HTERT RPE-1 (cell line): ENCODE measurements around the gene TMEM41B.
"Not testable (repeated sequence)": the region's sequence is repeated elsewhere in the genome, so short reads cannot be mapped to it uniquely, and the experiment has no call there.

Experiments used
- in situ Hi-C: fragments of 300-500 bp; cut with MboI; formaldehyde crosslinking; loops from 4 replicates; pipeline ENCODE4 v1.14.3; 2020; ENCODE audit warnings: low sequenced_read_pairs

The TMEM41B gene, protein sequence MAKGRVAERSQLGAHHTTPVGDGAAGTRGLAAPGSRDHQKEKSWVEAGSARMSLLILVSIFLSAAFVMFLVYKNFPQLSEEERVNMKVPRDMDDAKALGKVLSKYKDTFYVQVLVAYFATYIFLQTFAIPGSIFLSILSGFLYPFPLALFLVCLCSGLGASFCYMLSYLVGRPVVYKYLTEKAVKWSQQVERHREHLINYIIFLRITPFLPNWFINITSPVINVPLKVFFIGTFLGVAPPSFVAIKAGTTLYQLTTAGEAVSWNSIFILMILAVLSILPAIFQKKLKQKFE

GRCh38 chr11:9314291-9315077 is at the start of gene TMEM41B:
Gene TMEM41B (minus strand): TSS chr11:9314593. CDS start chr11:9314441, 152 bp downstream.
- in situ Hi-C loops, result no loop called here

GRCh38 chr11:9362393-9362863 is 48.0 kb upstream of the TMEM41B start:
- in situ Hi-C loops, result no loop called here

DNA sequence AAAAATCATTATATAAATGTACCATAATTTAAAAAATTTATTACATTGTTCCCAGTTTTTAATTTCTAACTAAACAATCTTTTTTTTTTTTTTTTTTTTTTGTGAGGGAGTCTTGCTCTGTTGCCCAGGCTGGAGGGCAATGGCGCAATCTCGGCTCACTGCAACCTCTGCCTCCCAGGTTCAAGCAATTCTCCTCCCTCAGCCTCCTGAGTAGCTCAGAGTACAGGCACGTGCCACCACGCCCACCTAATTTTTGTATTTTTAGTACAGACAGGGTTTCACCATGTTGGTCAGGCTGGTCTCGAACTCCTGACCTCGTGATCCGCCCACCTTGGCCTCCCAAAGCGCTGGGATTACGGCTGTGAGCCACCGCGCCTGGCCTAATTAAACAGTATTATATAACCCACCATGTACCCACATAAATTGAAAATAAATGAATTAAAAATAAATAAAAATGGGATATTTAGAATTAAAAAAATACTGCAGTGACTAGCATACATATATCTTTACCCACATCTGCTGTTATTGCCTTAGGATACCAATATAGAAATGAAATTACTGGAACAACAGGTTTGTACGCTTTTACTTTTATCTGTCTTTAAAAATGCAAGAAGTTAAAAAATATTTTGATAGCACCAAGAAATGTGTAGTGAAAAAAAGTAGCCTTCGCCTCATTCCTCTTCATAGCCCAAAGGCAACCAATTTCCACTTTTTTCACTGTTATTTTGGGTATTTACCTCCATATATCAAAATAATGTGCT is 46.6 kb upstream of the TMEM41B start:
- in situ Hi-C loops, result not testable (repeated sequence)

GRCh38 chr11:9357041-9357440 is 42.6 kb upstream of the TMEM41B start:
- in situ Hi-C loops, result no loop called here

- in situ Hi-C loops, result no loop called here
Measured at GRCh38 chr11:9351321-9351881, 37.0 kb upstream of the TMEM41B start.

- in situ Hi-C loops, result not testable (repeated sequence)
Measured at GRCh38 chr11:9347779-9348178, 33.4 kb upstream of the TMEM41B start.

GRCh38 chr11:9347100-9347499 is 32.7 kb upstream of the TMEM41B start:
- in situ Hi-C loops, result no loop called here

DNA sequence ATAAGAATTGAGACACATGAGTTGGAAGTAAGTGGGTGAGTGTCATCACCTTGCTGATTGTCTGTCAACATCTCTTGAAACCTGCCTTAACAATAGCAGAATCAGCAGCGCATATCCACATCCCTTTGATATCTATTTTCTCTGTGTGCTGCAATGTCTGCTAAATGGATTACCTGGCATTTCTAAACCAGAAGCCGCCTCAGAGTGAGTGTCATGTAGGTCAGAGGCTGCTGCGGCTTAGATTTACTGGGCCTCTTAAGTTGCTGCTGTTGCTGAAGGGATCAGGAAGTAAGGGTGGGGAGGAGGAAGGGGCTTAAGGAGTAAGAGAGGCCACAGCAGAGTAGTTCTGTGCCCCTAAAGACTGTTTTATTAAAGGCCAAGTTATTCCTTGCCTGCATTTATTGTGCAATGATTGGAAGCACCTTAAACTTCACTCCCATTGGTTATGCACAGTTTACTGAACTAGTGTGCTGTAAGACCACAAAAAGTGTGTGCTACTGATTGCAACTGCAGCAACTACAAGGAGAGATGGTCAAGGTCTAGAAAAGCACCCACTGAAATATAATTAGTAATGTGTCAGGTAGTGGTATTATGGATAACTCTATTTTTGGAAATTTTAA is 29.8 kb upstream of the TMEM41B start:
- in situ Hi-C loops, result no loop called here

GRCh38 chr11:9341638-9342178 is 27.3 kb upstream of the TMEM41B start:
- in situ Hi-C loops, result no loop called here

DNA sequence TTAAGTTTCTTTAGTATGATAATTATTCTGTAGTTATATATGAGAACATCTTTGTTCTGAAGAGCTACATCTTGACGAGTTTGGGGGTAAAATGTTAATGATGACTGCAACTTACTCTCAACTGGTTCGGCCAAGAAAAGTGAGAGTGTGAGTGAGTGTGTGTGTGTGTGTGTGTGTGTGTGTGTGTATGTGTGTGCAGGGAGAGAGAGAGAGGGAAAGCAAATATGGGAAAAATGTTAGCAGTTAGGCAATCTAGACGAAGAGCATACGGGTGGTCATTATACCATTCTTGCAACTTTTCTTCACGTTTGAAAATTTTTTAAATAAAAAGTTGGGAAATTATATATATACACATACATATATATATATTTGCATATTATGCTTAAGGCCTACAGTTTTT is 18.3 kb upstream of the TMEM41B start:
- in situ Hi-C loops, result no loop called here

GRCh38 chr11:9330387-9331384 is 16.3 kb upstream of the TMEM41B start:
- in situ Hi-C loops, result no loop called here

GRCh38 chr11:9320047-9320446 is 5.7 kb upstream of the TMEM41B start:
- in situ Hi-C loops, result no loop called here

DNA sequence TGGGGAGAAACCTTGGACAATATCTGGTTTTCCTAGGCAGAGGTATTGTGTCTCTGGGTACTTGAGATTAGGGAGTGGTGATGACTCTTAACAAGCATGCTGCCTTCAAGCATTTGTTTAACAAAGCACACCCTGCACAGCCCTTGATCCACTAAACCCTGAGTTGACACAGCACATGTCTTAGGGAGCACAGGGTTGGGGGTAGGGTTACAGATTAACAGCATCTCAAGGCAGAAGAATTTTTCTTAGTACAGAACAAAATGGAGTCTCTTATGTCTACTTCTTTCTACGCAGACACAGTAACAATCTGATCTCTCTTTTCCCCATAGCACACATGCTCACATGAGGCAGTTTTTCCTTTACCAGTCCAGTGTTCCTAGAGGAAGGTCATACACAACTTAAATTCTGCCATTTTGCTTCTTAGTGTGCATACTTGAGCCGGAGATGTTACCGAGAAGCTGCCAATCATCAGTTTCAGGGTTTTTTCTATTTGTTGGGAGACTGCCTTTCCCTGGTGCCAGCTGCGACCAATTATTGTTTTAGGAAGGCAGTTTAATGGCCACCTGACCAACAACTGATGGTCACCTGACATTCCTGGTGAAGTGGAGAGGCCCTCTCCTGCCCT is 5.1 kb upstream of the TMEM41B start:
- in situ Hi-C loops, result not testable (repeated sequence)

DNA sequence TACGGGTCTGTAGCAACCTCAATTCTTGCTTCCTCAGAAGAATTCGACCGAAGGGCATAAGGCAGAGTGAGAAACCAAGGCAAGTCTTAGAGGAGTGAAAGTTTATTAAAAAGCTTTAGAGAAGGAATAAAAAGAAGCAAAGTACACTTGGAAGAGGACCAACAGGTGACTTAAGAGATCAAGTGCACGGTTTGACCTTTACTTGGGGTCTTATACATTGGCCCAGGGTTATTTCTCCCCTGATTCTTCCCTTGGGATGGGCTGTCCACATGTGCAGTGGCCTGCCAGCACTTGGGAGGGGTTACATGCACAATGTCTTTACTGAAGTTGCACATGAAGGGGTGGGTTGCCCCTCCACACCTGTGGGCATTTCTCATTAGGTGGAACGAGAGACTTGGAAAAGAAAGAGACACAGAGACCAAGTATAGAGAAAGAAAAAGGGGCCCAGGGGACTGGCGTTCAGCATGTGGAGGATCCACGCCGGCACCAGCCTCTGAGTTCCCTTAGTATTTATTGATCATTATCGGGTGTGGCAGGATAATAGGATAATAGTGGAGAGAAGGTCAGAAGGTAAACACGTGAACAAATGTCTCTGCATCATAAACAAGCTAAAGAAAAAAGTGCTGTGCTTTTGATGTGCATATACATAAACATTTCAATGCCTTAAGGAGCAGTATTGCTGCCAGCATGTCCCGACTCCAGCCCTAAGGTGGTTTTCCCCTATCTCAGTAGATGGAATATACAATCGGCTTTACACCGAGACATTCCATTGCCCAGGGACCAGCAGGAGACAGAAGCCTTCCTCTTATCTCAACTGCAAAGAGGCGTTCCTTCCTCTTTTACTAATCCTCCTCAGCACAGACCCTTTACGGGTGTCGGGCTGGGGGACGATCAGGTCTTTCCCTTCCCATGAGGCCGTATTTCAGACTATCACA is 4.3 kb upstream of the TMEM41B start:
- in situ Hi-C loops, result not testable (repeated sequence)

DNA sequence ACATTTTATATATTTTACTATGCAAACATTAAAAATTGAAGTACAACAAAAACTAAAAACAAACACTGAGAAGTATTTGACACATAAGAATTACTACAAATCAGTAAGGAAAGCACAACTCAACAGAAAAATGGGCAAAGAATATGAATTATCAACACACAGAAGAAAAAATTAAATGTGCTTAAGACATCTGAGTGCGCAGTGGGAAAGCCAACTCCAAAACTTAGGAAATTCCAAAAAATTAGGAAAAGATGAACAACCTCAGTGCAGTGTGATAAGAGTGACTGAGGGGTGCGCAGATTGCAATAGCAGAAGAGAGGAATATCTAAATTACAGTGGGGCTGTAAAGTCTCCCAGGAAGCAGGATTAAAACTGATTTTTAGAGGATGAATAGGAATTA is 1.9 kb upstream of the TMEM41B start:
- in situ Hi-C loops, result no loop called here

GRCh38 chr11:9315078-9315688 is 790 bp upstream of the TMEM41B start:
- in situ Hi-C loops, result no loop called here

- in situ Hi-C loops, result no loop called here
Measured at GRCh38 chr11:9313648-9314290, 624 bp downstream of the TMEM41B start.
